Suppressor macrophage treated with lipopolysaccharide for 4 hours (primary cell): ENCODE data around the gene ECE1.

Experiments
- DNase-seq: peaks from one replicate; pipeline ENCODE4 v3.0.0-alpha.2; 2020

The ECE1 gene

DNA sequence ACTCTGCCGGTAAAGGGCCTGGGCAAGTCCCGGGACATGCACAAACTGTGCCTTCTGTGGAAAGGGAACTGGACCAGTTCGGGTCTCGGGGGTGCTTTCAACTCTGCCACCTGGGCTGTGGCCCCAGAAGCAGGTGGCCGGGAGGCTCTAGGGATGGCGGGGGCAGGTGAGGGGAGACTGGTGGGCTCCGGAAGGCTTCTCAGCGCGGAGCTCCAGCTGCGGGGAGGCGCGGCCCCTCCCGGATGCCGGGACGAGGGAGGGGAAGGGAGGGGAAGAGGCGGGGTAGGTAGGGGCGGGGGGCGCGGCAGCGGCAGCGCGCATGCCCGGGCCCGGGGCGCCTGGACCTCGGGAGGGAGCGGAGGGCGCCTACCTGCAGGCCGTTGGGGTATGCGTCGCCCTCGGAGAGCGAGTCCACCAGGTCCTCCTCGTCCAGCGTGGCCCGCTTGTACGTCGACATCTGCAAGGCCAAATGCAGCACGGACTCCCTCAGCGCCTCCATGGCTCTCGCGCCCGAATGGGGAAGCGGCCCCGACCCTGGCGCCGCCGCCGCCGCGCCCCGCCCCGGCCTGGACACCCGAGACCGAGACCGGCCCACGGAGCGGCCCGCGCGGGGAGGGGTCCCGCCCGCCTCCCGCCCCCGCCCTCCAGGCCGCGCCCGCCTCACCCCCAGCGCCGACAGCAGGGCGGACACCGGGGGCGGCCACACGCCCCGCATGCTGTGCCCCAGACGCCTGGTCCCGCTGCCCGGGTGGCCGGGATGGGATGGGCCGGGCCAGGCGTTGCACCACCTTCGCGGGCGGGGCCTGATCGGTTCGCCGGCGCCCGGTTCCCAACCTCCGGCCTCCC lies at the start of gene ECE1:
Gene ECE1, minus strand, starts transcription at position 764 of the 846 bp plus-strand sequence. Its CDS starts 49 bp downstream, at position 715.
- DNase-seq, result peak; percentile 55

DNA sequence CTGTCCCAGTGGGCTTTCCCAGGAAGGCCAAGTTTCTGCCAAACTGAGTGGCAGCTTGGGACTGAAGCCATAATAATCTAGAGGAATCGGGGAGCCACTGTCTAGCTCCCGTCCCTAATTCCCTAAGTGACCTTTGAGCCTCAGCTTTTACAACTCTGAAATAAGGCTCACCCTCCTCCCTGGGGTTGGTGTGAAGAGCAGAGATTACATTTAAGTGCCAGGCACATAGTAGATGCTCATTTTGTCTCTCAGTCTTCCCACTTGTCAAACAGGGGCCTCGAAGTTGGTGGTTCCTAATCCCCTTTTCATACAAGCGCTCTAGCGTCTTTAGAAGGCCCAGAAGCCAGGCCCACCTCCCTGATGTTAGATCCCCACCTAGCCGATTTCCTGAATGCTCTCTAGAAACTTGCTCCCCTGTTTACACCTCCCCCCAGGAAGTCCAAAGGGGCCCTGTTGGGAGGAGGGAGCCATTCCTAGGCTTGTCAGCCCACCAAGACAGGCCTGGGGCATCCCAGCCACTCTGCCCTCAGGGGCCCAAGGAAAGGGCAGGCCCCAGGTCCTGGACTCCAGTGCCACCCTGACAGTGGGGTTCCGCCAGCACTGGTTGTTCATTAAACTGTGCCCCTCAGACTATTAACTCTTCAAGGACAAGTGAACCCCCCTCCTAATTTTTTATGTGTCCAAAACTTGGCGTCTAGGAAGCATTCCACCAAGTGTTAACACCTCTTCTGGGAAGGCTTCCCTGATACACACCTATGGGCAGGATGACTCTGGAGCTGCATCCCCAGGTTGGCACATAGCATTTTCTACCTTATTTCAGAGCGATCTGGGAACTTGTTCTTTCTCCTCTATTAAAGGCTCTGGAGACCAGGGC lies 49.3 kb upstream of the ECE1 start:
- no peak for DNase-seq

DNA sequence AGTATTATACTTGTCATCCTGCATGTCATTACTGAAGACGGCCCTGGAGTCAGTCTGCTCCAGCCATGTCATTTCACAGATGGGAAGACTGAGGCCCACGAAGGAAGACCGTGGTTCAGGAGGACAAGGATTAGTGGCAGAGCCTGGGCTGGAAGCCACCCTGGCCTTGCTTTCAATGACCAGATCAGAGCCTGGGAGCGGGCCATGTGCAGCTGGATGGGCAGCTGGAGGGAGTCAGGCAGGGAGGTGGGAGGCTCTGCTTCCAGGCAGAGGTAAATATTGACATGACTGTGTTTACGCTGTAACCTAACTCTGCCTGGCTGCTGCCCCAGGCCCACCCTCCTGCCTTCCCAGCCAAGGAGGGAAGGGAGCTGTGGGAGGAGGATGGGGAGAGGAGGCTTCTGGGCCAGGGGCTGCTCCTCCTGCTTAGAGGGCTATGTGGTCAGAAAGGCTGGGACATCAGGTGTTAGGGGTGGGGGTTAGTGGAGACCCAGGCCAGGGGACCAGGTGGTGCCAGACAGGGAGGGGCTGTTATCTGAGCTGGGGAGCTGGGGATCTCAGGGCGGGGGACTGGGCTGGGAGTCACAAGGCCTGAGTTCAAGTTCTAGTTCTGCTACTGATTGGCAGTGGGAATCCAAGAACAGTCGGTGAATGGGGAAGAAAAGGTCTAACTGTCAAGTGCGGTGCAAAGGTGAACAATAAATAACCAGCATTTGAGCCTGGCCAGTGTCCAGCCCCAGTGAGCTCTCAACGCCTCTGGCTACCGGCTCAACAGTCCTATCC lies 48.5 kb upstream of the ECE1 start:
- DNase-seq, result no peak

DNA sequence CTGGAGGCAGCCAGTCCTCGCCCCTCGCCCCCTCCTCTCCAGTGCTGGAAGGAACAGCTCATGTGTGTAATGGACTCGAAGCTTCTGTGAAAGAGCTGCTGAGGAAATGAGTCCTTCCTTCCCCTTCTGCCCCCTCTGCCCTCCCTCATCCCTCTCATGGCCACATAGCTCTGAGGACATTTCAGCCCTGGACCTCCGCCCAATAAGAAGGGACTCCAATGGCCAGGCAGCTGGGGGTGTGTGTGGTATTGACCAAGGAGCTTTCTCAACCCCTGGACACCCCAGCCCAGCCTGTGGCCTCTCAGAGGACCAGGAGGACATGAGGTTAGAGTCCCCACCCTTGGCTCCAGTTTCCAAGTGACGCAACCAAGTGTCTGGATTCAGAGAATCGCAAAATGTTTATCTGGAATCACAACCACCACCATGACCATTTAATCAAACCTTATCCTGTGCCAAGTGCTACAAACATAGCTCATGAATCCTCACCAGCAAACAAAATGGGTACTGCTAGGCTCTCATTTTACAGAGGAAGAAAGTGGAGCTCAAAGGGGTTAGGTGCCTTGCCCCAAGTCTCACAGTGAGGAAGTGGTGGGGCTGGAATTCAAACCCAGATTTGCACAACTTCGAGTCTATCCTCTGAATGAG lies 47.8 kb upstream of the ECE1 start:
- peak; percentile 82 for DNase-seq

DNA sequence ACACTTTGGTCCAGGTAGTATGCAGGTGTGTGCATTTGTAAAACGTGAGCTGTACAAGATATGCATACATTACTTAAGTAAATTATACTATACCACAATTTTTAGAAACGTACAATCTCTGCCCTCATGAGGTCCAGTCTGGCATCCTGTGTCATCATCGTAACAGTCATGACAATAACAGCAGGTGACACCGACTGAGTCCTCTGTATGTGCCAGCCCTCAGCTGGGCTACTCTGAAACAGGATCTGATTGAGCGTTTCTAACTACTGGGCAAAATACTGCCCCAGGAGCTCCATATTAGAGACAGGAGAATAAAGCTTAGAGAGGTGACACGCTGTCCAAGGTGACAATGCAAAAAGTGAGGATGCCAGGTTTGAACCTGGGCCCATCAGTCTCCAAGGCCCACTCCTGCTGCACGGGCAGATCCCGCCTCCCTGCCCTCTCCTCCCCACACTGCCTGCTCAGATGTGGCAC lies 47.2 kb upstream of the ECE1 start:
- DNase-seq, result peak; percentile 15

DNA sequence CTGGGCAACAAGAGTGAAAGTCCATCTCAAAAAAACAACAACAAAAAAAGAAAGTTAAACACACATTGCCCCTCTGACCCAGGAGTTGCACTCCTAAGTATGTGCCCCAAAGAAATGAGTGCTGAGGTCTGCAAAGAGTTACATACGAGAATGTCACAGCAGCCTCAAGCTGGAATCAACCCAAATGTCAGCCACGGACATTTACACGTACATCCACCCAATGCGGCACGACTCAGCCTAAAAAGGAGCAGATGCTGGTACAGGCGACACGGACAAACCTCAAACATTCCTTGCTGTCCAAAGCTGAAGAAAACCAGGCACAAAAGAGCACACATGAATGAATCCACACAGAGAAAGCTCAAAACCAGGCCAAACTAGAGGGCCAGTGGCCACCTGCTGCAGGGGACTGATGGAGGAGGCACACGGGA lies 46.8 kb upstream of the ECE1 start:
- DNase-seq, result no peak

DNA sequence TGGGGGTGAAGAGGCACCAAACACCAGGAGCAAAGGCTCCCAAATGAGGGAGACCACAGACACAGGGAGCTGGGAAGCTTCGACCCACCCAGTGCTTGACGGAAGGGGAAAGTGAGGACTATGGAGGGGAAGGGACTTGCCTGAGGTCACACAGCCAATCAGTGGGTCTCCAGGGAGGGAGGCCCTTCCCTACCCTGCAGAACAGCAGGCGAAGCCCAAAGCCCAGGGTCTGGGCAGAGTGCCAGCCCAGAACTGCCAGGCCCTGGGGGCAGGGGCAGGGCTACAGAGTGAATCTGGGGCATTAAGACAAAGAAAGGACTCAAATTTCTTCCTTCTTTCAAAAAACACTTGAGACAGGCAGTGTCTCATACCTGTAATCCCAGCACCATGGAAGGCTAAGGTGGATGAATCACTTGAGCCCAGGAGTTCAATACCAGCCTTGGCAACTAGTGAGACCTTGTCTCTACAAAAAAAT lies 45.5 kb upstream of the ECE1 start:
- no peak for DNase-seq

DNA sequence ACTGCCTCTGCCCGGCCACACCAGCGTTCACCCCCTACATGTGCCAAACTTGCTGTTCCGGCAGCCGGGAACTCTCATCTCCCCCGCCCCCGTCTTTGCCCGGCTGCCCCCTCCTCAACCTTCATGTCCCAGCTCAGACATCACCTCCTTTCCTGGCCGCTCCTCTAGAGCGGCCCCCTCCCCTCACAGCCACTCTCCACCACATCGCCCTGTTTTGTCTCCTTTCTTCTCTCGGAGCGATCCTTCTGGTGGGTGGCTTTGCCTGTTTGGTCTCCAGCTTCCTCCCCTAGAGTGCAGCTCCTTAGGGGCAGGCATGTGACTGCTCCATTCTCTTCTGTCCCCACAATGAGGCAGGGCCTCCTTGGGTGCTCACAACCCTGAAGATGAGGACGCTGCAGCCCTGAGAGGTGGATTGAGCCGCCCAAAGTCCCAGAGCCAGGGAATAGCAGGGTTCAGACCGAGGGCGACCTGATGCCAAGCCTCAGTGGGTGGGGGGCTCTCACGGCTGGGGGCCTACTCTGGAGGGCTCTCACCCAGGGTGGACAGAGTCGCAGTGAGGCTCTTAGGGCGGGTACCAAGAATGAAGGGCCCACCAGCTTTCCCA lies 44.9 kb upstream of the ECE1 start:
- no peak for DNase-seq

DNA sequence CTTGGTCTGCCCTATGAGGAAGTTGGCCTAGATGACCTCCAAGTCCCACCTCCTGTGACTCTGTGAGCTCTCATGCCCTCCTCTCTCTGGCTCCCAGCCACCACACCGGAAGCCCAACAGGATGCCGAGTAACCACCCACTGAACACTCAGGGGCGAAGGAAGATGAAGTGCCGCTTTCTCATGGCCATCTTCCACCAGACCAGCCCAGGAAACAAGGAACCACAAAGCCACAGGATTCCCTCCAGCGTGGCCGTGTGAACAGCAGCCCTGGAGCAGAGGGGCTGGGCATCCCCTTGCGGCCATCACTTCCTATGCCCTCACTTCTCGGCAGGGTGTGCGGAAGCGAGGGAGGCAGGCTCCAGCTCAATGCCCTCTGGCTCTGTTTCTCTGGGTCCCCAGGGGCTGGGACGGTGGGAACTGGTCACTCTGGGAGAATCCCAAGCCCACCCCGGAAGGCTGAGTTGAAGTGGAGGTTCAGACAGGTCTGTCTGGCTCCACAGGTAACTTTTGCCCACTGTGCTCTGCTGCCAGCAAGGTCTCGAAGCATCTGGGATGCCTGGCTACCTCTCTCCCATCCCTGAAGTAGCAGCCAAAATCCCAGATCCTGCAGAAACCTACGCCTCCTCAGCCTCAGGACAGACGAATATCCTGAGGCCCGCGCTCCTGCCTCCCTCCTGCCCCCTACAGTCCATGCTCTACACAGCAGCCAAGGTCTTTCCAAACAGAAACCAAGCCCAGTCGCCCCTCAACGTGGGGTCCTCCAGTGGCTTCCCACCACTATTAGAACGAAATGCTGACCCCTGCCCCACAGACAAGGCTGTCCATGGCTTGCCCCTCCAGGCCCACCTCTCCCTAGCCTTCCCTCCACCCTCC lies 44.2 kb upstream of the ECE1 start:
- DNase-seq, result peak; percentile 96

DNA sequence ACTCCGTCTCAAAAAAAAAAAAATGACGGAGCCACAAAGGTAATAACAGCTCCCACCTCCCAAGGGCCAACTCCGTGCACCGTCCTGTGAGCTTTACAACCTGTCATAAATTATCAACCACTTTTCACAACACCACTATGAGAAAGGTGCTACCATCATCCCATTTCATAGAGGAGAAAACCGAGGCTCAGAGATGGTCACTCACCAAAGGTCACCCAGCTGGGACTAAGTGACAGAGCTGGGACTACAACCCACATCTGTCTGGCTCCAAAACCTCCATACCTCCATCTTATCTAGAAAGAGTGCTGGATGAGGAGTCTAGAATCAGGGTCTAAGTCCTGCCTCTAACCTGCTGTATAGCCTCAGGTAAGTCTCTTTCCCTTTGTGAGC lies 43.6 kb upstream of the ECE1 start:
- DNase-seq, result no peak

DNA sequence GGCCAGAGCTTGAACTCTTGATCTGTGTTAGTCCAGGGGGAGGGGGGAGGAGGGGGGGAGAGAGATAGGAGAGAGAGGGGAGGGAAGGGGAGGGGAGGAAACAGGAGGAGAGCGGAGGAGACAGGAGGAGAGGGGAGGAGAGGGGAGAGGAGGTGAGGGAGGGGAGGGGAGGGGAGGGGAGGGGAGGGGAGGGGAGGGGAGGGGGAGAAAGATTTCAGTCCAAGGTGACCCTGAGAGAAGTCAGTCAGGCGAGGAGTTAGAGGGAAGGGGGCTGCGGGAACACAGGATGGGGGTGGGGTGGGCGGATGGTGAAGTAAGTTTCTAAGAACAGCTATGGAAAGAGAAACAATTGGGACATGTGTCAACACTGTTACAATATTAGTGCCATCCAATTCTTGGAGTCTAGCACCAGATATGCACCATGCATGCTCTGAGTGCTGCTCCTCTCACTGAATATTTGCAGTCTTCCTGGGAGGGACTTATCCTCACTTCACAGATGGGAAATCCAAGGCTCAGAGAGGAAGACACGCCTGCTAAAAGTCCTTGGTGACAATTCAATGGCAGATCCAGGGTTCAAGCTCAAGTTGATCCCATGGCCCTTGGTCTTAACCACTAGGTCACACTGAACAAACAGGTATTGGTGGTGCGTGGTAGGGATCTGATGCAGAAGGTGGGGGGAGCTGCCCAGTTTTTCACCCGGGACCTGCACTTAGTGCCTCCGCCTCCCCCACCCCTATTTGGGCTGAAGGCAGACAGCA lies 42.5 kb upstream of the ECE1 start:
- DNase-seq, result peak; percentile 51

DNA sequence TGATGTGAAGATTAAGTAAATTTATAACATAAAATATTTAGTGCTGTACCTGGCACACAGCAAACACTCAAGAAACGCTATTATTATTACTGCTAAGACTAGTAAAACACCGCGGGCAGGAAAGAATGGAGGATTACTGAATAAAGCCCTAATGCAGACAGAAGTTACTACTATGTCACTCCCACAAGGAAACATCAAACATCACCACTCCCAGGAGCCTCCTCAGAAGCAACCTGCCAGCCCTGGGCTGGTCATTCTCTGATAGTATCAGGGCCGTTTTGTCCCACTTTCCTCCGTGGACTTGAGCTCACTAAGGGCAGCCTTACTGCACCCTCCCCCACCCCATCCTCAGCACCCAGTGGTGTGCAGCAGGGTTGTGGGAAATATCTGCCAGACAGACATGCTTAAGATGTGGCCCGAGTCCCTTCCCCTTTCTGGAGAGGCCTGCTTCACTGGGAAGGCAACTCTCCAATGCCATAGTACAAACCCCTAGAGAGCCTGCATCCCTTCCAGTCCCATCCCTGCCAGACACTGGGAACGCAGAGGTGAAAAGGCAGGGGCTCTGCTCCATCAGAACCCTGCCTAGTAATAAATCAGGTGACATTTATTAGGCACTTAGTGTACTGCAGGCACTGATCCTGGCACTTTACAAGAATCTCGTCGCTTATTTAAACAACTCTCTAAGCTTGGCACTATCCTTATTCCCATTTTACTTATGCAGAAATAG lies 41.7 kb upstream of the ECE1 start:
- peak; percentile 31 for DNase-seq

DNA sequence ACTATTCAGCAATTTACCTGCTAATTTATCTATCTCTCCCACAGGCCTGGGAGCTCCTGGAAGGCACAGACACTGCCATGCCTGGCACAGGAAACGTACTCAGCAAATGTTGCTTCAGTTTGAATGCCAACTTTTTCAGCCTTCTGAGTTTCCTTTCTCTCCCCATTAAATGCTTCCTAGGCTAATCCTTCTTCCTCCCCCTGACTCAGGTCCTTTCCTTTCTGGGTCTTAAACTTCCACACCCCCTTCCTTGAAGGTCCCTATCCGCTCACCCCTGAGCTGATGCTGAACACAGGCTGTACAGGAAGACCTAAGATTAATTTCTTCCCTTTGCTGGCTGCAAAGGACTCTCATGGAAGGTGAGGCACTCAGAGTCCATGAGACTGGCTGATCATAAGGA lies 40.3 kb upstream of the ECE1 start:
- no peak for DNase-seq

DNA sequence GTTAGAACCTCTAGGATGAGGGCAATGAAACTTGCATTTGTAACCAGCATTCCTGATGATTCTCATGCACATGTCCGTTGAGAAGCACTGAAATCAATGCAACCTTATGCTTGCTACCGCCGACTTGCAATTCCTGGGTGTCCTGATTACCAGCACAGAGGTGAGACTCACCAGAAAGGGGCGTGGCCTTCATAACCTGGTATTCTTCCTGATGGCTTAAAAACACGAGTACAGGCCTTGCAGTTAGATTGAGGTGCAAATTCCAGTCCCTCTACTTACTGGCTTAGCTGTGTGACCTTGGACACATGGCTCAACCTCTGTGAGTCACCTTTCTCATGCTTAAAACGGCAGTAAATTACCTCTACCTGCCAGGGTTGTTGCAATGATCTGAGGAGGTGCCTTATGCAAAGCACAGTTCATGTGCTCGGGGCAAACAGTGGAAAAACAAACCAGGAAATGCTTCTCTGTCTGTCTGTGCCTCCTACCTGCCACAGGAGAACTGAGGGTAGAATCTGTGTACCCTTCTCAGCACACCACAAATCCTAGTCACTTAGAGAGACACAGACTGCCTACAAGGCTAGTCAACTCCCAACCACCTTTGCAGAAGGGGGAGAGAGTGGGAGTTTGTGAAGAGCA lies 39.1 kb upstream of the ECE1 start:
- DNase-seq, result no peak

DNA sequence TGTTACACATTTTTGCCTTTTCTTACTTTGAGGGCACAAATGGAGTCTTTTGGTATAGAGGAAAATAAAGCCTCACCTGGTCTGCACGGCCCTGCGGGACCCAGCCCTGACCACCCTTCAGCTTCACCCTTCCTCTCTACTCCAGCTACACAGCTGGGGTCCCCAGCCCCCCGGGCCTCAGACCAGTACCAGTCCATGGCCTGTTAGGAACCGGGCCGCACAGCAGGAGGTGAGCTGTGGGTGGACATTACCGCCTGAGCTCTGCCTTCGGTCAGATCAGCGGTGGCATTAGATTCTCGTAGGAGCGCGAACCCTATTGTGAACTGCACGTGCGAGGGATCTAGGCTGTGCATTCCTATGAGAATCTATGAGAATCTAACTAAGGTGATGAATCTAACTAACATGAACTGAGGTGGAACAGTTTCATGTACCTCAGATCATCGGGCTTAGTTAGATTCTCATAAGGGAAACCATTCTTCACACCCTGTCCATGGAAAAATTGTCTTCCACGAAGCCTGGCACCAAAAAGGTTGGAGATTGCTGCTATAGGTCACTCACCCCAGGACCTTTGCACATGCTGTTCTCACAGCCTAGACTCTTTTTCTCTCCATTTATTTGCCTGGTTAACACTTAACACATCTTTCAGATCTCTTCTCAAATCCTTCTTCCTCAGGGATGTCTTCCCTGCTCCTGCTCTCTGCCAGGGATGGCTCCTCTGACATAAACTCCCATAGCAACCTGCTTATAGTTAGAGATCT lies 37.5 kb upstream of the ECE1 start:
- no peak for DNase-seq

DNA sequence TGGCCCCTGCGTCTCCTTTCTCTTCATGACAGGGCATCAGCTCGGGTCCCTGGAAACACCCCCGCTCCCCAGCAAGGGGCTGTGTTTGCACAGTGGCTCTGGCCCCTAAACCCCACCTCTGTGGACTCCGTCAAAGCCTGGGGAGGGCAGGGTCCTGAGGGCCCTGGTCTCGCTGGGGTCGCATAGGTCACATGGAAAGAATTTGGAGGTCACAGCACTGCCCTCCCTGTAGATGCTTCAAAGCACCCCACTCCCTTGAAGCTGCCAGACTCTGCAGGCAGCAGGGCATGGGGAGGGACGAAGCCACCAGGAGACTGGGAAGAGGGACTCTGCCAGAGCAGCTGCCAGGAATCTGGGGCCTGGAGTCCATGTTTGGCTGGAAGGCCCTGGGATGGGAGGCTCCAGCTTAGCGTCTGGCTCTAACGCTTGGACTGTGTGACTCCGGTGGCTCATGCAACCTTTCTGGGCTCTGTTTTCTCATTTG lies 36.6 kb upstream of the ECE1 start:
- DNase-seq, result no peak

DNA sequence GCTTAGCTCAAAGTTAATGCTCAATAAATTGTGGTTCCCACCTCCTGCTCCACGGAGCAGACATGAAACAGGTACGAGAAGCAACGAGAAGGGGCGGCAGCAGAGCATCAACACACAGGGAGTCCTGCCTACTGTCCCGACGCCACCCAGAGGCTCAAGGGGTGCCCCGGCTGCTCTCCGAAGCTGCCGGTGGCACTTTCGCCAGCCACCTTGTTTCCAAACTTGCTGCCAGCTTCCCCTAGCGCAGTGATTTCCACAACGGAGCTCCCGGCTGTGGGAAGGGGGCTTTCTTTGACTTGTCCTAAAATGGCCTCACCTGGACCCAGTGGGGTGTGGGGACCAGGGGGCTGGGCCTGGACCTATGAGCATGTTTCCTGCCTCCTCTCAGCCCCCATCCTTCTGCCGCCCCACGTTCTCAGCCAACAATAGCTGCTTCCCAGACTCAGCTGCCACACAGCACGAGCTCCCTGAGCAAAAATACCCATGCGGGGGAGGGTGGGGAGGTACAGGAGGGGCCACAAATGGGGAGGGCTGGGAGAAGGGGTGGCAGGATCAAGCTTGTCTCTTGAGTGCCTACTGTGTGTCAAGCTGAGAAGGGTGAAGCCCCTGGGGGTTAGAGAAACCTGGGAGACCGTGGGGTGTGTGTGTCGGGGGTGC lies 35.6 kb upstream of the ECE1 start:
- DNase-seq, result no peak
